Osteoblast (primary cell): ENCODE results near the gene PTH1R. TPM values are rescaled to one million over a fixed set of nuclear protein-coding genes. Genes with fewer than 3 reads are reported as not detected.

Source experiments
- DNase-seq: peaks from one replicate; pipeline ENCODE4 v3.0.0; 2011; ENCODE audit warnings: low spot score, mixed read lengths; ENCODE audit not compliant: insufficient read length; ENCODE audit errors: missing footprints
- H2AFZ ChIP-seq: 2 replicates; pipeline ENCODE4 v1.6.0; 2011; ENCODE audit warnings: mild to moderate bottlenecking, low read length
- H3K27ac ChIP-seq: 2 replicates; pipeline ENCODE4 v1.5.1; 2011; ENCODE audit warnings: mild to moderate bottlenecking, low read depth, low read length, moderate library complexity
- H3K27me3 ChIP-seq: 2 replicates; pipeline ENCODE4 v1.6.0; 2012; ENCODE audit warnings: mild to moderate bottlenecking, control low read depth, inconsistent platforms, low read length, moderate library complexity; ENCODE audit not compliant: insufficient read depth
- H3K36me3 ChIP-seq: 2 replicates; pipeline ENCODE4 v1.5.1; 2011; ENCODE audit warnings: mild to moderate bottlenecking, low read length, control low read depth, moderate library complexity; ENCODE audit not compliant: insufficient read depth
- H3K4me1 ChIP-seq: 2 replicates; pipeline ENCODE4 v1.5.1; 2011; ENCODE audit warnings: mild to moderate bottlenecking, low read length, control low read depth, moderate library complexity; ENCODE audit not compliant: insufficient read depth
- H3K4me2 ChIP-seq: 2 replicates; pipeline ENCODE4 v1.6.0; 2011; ENCODE audit warnings: mild to moderate bottlenecking, low read length; ENCODE audit not compliant: insufficient read depth
- H3K4me3 ChIP-seq: fragments of 200-600 bp; sonication (generic); 3 replicates; pipeline ENCODE4 v1.5.1; 2012; ENCODE audit warnings: mild to moderate bottlenecking, low read length, inconsistent platforms; ENCODE audit not compliant: insufficient read depth
- H3K79me2 ChIP-seq: 2 replicates; pipeline ENCODE4 v1.6.0; 2012; ENCODE audit warnings: mild to moderate bottlenecking, low read length, control low read depth, inconsistent platforms; ENCODE audit not compliant: insufficient read depth
- H3K9me3 ChIP-seq: 2 replicates; pipeline ENCODE4 v1.5.1; 2011; ENCODE audit warnings: low read depth, low read length, control low read depth
- H4K20me1 ChIP-seq: 2 replicates; pipeline ENCODE4 v1.6.0; 2012; ENCODE audit warnings: mild to moderate bottlenecking, low read length, control low read depth; ENCODE audit not compliant: insufficient read depth
- CTCF ChIP-seq: IDR thresholded peaks from 2 replicates; pipeline ENCODE4 v1.5.1; 2011; ENCODE audit warnings: mild to moderate bottlenecking, low read depth, low read length, moderate library complexity; ENCODE audit errors: extremely low read depth
- total RNA-seq: library from RNA; depleted of rRNA; stranded (reverse); fragments of >200 nt; gene quantifications from 2 replicates; pipeline ENCODE4 v1.2.3, GENCODE V29; 2012

The PTH1R gene
- total RNA-seq, 1 donor: 0.36 TPM

DNA sequence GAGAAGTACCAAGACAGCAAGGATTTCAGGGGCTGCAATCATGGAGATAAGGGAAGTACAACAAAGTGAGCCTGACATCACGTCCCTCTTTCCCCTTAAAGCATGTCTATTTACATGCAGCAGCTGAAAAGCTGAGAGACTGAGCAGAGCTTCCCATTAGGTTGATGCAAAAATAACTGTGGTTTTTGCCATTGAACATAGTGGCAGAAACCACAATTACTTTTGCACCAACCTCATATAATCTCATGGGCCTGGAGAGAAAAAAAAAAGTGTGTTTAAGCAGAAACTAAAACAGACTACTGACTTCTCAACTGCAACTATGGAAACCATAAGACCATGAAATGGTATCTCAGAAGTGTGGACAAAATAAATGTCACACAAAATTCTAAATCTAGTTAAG, 50.8 kb downstream of the PTH1R start:
- H3K4me3 ChIP-seq: no peak overlapping the region
- H3K79me2 ChIP-seq: peaks cover 83% of the 10 kb centered on the region
- H2AFZ ChIP-seq: no peak overlapping the region
- TF ChIP-seq CTCF: no peak
- H4K20me1 ChIP-seq: peaks cover 52% of the 10 kb centered on the region
- no peaks in the 10 kb centered on the region for H3K27me3 ChIP-seq
- DNase-seq: no peak
- no peak overlapping the region for H3K4me2 ChIP-seq
- no peaks in the 10 kb centered on the region for H3K9me3 ChIP-seq
- H3K36me3 ChIP-seq: peaks cover 36% of the 10 kb centered on the region
- H3K4me1 ChIP-seq: peaks cover 29% of the 10 kb centered on the region
- no peak overlapping the region for H3K27ac ChIP-seq

- peaks cover 88% of the 10 kb centered on the region for H3K79me2 ChIP-seq
- no peak overlapping the region for H3K4me3 ChIP-seq
- peaks cover 33% of the 10 kb centered on the region for H3K4me1 ChIP-seq
- peaks cover 26% of the 10 kb centered on the region for H3K36me3 ChIP-seq
- H3K4me2 ChIP-seq: no peak overlapping the region
- no peak overlapping the region for H3K27ac ChIP-seq
- no peak overlapping the region for H2AFZ ChIP-seq
- H3K9me3 ChIP-seq: no peaks in the 10 kb centered on the region
- peaks cover 44% of the 10 kb centered on the region for H4K20me1 ChIP-seq
- H3K27me3 ChIP-seq: no peaks in the 10 kb centered on the region
- no peak for DNase-seq
- no peak for TF ChIP-seq CTCF
Observed at GRCh38 chr3:46929324-46929723, 51.8 kb downstream of the PTH1R start.

GRCh38 chr3:46930166-46930944, 52.8 kb downstream of the PTH1R start:
- H3K27me3 ChIP-seq: no peaks in the 10 kb centered on the region
- H3K4me3 ChIP-seq: no peak overlapping the region
- no peak for DNase-seq
- H3K4me2 ChIP-seq: no peak overlapping the region
- H4K20me1 ChIP-seq: peaks cover 44% of the 10 kb centered on the region
- H2AFZ ChIP-seq: no peak overlapping the region
- peaks cover 86% of the 10 kb centered on the region for H3K79me2 ChIP-seq
- peaks cover 17% of the 10 kb centered on the region for H3K36me3 ChIP-seq
- H3K4me1 ChIP-seq: peaks cover 43% of the 10 kb centered on the region
- no peaks in the 10 kb centered on the region for H3K9me3 ChIP-seq
- no peak for TF ChIP-seq CTCF
- H3K27ac ChIP-seq: no peak overlapping the region

- peaks cover 81% of the 10 kb centered on the region for H3K79me2 ChIP-seq
- no peak overlapping the region for H2AFZ ChIP-seq
- H3K36me3 ChIP-seq: peaks cover 11% of the 10 kb centered on the region
- no peaks in the 10 kb centered on the region for H3K27me3 ChIP-seq
- H3K4me1 ChIP-seq: peaks cover 49% of the 10 kb centered on the region
- H3K27ac ChIP-seq: no peak overlapping the region
- H3K9me3 ChIP-seq: no peaks in the 10 kb centered on the region
- peaks cover 40% of the 10 kb centered on the region for H4K20me1 ChIP-seq
- no peak overlapping the region for H3K4me3 ChIP-seq
- peak overlapping the region; percentile 60 for H3K4me2 ChIP-seq
- no peak for TF ChIP-seq CTCF
- no peak for DNase-seq
Observed at GRCh38 chr3:46930945-46931403, 53.5 kb downstream of the PTH1R start.
